ENCODE data around the gene MTUS2.

DNA sequence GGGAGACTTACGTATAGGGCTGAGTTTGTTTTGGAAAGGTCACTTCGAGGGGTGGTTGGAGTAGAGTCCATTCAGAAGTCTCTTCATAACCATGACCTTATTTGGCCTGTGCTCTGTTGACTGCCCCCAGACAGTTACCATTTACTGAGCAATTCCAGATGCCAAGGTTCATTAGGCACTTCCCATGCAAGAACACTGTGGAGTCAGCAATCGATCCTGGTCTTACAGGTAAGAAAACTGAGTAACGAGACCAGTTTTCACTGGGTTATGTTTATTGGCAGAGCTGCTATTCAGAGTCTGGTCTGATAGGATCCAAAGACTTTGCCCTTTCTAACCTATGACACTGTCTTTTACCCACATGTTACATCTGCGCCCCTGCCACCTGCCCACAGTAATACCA, 134.7 kb downstream of the MTUS2 start:
- TF ChIP-seq POLR2A (IDR thresholded peaks at IDR 0.05; ENCODE audit: low read length) (no peak), GATA1 (IDR thresholded peaks at IDR 0.05; ENCODE audit: low read depth, low read length) (no peak)

Measured in erythroblast (primary cell).